ENCODE data around the gene SCFD2. TPM values are rescaled to one million over a fixed set of nuclear protein-coding genes. Genes with fewer than 3 reads are reported as not detected.

SCFD2 gene
- total and polyA plus RNA-seq, 10 of the 15 experiments (the other 5 are each of a cell fraction or from before 2014, with no cell fraction given) = 4.8 to 37.6 (median 24.9) TPM

GRCh38 chr4:52837716-52838558, 527.9 kb downstream of the SCFD2 start:
- in situ Hi-C loops (cut with MboI) = no loop called here
- TF ChIP-seq RCOR1 (conservative IDR thresholded peaks at IDR 0.05; ENCODE audit: low read depth, low read length) = no peak
- TF ChIP-seq, protein P1, sequence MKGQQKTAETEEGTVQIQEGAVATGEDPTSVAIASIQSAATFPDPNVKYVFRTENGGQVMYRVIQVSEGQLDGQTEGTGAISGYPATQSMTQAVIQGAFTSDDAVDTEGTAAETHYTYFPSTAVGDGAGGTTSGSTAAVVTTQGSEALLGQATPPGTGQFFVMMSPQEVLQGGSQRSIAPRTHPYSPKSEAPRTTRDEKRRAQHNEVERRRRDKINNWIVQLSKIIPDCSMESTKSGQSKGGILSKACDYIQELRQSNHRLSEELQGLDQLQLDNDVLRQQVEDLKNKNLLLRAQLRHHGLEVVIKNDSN (IDR thresholded peaks at IDR 0.05; ENCODE audit: borderline replicate concordance, extremely low read length, insufficient read depth, low read depth, low read length) = no peak
- TF ChIP-seq SP1 (IDR thresholded peaks at IDR 0.05; ENCODE audit: low read depth, low read length) = no peak
- no peak for TF ChIP-seq TCF7 (IDR thresholded peaks at IDR 0.05; ENCODE audit: borderline replicate concordance)
- TF ChIP-seq, protein P2, sequence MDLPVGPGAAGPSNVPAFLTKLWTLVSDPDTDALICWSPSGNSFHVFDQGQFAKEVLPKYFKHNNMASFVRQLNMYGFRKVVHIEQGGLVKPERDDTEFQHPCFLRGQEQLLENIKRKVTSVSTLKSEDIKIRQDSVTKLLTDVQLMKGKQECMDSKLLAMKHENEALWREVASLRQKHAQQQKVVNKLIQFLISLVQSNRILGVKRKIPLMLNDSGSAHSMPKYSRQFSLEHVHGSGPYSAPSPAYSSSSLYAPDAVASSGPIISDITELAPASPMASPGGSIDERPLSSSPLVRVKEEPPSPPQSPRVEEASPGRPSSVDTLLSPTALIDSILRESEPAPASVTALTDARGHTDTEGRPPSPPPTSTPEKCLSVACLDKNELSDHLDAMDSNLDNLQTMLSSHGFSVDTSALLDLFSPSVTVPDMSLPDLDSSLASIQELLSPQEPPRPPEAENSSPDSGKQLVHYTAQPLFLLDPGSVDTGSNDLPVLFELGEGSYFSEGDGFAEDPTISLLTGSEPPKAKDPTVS (IDR thresholded peaks at IDR 0.05; ENCODE audit: low read depth, low read length) = no peak
- TF ChIP-seq SMAD5 (IDR thresholded peaks at IDR 0.05; ENCODE audit: low read depth) = no peak
- TF ChIP-seq CHD4 (IDR thresholded peaks at IDR 0.05) = no peak
- no peak for TF ChIP-seq ZNF24 (IDR thresholded peaks at IDR 0.05)
- no peak for TF ChIP-seq FOXK2 (IDR thresholded peaks at IDR 0.05)
- TF ChIP-seq LARP7 (IDR thresholded peaks at IDR 0.05) = no peak
- TF ChIP-seq NKRF (conservative IDR thresholded peaks at IDR 0.05) = no peak
- ChIA-PET CTCF (no interaction called here), RAD21 (ENCODE audit: unreplicated experiment) (no interaction called here), SMC1A (ENCODE audit: uncharacterized antibody, unreplicated experiment) (no interaction called here), POLR2A (interaction anchor here (0.6 kb wide), 1 partner anchor 53 kb away, joined by 4 read pairs; no protein-coding TSS in a partner anchor)
- Histone ChIP-seq H3K9me3 (replicated peaks; ENCODE audit: control insufficient read depth, insufficient read depth, low read length) (no peaks in the 10 kb centered on the region), H3K36me3 (ENCODE audit: control insufficient read depth in 2 of 2, insufficient read depth in 2 of 2, low read length in 1 of 2) (no peaks in the 10 kb centered on the region), H4K20me1 (ENCODE audit: control insufficient read depth, insufficient read depth) (no peaks in the 10 kb centered on the region), H3K27me3 (replicated peaks in 1 of 2; ENCODE audit: control insufficient read depth in 2 of 2, insufficient read depth in 2 of 2, low read length in 1 of 2) (no peaks in the 10 kb centered on the region), H3K27ac (ENCODE audit: control insufficient read depth, insufficient read depth) (no peak overlapping the region), H3K4me1 (ENCODE audit: control insufficient read depth, insufficient read depth, low read length) (no peaks in the 10 kb centered on the region), H3K4me3 (no peak overlapping the region), H2AFZ (ENCODE audit: control insufficient read depth, low read depth, low read length) (no peak overlapping the region), H3K4me2 (ENCODE audit: control insufficient read depth, insufficient read depth) (no peak overlapping the region), H3K79me2 (ENCODE audit: control insufficient read depth, insufficient read depth, low read length) (no peaks in the 10 kb centered on the region), H3K9ac (ENCODE audit: control insufficient read depth, insufficient read depth, low read length) (no peak overlapping the region)
- FAIRE-seq (no peak), DNase-seq (ENCODE audit: low read depth, low spot score) (no peak), ATAC-seq (no peak)
- 50% methylated on average over 7 of the region's 7 CpGs for WGBS (ENCODE audit: insufficient coverage, insufficient replicate concordance, low lambda C conversion rate, missing lambda C conversion rate)
- BruUV-seq (replicated peaks) = no TSS peak
- intact Hi-C loops (cut with micrococcal nuclease; ENCODE audit: unreplicated experiment) = no loop called here
